Pancreas (tissue), 10 donors: ENCODE data around the gene ATXN1. TPM values are rescaled to one million over a fixed set of nuclear protein-coding genes. Genes with fewer than 3 reads are reported as not detected.

Experiments
- ATAC-seq, 4 donors: fragments of 200-7000 bp; cut with Tn5 transposase; one replicate each; pipeline versions ENCODE4 v1.8.0 to v1.9.1; 2020; ENCODE audit warnings: mild to moderate bottlenecking in 4 of 4, moderate library complexity in 4 of 4
- DNase-seq, 6 donors: peaks; one replicate each; pipeline ENCODE4 v3.0.0-alpha.2; 2020
- FAIRE-seq: peaks from 2 replicates; lab custom pipeline; 2012; peaks lifted over from hg19 to GRCh38; lab: Jason Lieb, UNC
- H3K27ac ChIP-seq, 4 donors: fragments of 200-600 bp; sonication (generic); 1 replicate in 3 of 4; 2 replicates in 1 of 4; pipeline versions ENCODE4 v1.5.0 to v1.8.0; 2020
- H3K27me3 ChIP-seq, 4 donors: fragments of 200-600 bp; one replicate each; pipeline ENCODE4 v1.8.0; 2021
- H3K36me3 ChIP-seq, 3 donors: fragments of 200-600 bp; sonication (generic) in 1 of 3; one replicate each; pipeline versions ENCODE4 v1.5.0 to v1.8.0; 2020 to 2021
- H3K4me1 ChIP-seq, 3 donors: fragments of 200-600 bp; one replicate each; pipeline ENCODE4 v1.8.0; 2021
- H3K4me3 ChIP-seq, 4 donors: fragments of 200-600 bp; sonication (generic) in 2 of 4; one replicate each; pipeline versions ENCODE4 v1.5.0 to v1.8.0; 2020 to 2021
- H3K9me3 ChIP-seq, 4 donors: fragments of 200-600 bp; one replicate each; pipeline ENCODE4 v1.8.0; 2021
- WGBS, 2 donors: extraction: QIAGEN DNeasy Blood & Tissue Kit; methylation state at CpG; one replicate each; pipeline ENCODE4 v1.1.7; 2013; 5-methylcytosine and 5-hydroxymethylcytosine counted together
- intact Hi-C, 3 donors: fragments of 100-400 bp; cut with DNase I; formaldehyde crosslinking; loops; one replicate each; pipeline versions ENCODE4 v1.11.1 to v1.14.2; 2022
- polyA plus RNA-seq, 2 donors: library from polyadenylated mRNA; stranded (reverse); fragments of 200-250 nt; gene quantifications; one replicate each; pipeline ENCODE4 v1.2.3, GENCODE V29; 2013
- total RNA-seq, 6 donors: library from RNA; stranded (reverse); fragmentation: NEBNext Ultra II Directional in 4 of 6; extraction: Animal tissue kit (Norgen Biotek cat#: 25700) in 4 of 6; gene quantifications; one replicate each; pipeline versions ENCODE4 v1.2.1 to v1.2.4, GENCODE V29; 2021 to 2023
- TF ChIP-seq, protein P1 (sequence below), 4 donors: fragments of 200-600 bp; sonication (generic) in 3 of 4; IDR thresholded peaks; one replicate each; pipeline versions ENCODE4 v1.5.0 to v1.8.0; 2021; ENCODE audit warnings: antibody characterized with exemption in 4 of 4
- donor health status: healthy with polysubstance abuse.
- donor health status: DM: no; HTN: no; CAD: no; lungs with moderate emphysema.
- donor health status: DM: no; HTN: no; CAD: no.
- donor health status: control.
- donor health status: control.
- donor health status: Bipolar disorder and iron deficiency.
- donor health status: DM: yes; HTN: yes; CAD: no.
- donor health status: DM: no; HTN: no; CAD: no.
- donor health status: DM: no; HTN: no; CAD: no.
- donor health status: DM: yes; HTN: yes; CAD: no.

ATXN1 gene
- total and polyA plus RNA-seq, 8 donors = 4.9 to 38.6 (median 20.5) TPM

GRCh38 chr6:16776394-16777017, 15.2 kb upstream of the ATXN1 start:
- Histone ChIP-seq H3K36me3 (no peaks in the 10 kb centered on the region), H3K27ac (peak overlapping the region in 1 of 4 donors; percentile 28), H3K27me3 (no peaks in the 10 kb centered on the region), H3K9me3 (no peaks in the 10 kb centered on the region), H3K4me3 (no peak overlapping the region), H3K4me1 (peaks cover 0 to 6% (median 0%) of the 10 kb centered on the region in 3 donors)
- intact Hi-C loops = no loop called here
- ATAC-seq (peak in 1 of 4 donors; percentile 38), FAIRE-seq (no peak), DNase-seq (no peak)
- WGBS, 2 donors = 38 to 48% methylated on average over 4 of the region's 4 CpGs
- TF ChIP-seq, protein P1, sequence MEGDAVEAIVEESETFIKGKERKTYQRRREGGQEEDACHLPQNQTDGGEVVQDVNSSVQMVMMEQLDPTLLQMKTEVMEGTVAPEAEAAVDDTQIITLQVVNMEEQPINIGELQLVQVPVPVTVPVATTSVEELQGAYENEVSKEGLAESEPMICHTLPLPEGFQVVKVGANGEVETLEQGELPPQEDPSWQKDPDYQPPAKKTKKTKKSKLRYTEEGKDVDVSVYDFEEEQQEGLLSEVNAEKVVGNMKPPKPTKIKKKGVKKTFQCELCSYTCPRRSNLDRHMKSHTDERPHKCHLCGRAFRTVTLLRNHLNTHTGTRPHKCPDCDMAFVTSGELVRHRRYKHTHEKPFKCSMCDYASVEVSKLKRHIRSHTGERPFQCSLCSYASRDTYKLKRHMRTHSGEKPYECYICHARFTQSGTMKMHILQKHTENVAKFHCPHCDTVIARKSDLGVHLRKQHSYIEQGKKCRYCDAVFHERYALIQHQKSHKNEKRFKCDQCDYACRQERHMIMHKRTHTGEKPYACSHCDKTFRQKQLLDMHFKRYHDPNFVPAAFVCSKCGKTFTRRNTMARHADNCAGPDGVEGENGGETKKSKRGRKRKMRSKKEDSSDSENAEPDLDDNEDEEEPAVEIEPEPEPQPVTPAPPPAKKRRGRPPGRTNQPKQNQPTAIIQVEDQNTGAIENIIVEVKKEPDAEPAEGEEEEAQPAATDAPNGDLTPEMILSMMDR (IDR thresholded peaks at IDR 0.05) = no peak

- FAIRE-seq (no peak), ATAC-seq (no peak), DNase-seq (no peak)
- TF ChIP-seq, protein P1 (IDR thresholded peaks at IDR 0.05) = no peak
- intact Hi-C loops = no loop called here
- 97 to 98% methylated on average over 1 of the region's 1 CpG for WGBS, 2 donors
- no peaks in the 10 kb centered on the region for H3K27me3 ChIP-seq
- no peak overlapping the region for H3K27ac ChIP-seq
- H3K36me3 ChIP-seq = no peaks in the 10 kb centered on the region
- no peaks in the 10 kb centered on the region for H3K9me3 ChIP-seq
- peaks cover 3 to 6% (median 4%) of the 10 kb centered on the region in 3 donors for H3K4me1 ChIP-seq
- H3K4me3 ChIP-seq = no peak overlapping the region
Observed at GRCh38 chr6:16774437-16774836, 13.2 kb upstream of the ATXN1 start.

DNA sequence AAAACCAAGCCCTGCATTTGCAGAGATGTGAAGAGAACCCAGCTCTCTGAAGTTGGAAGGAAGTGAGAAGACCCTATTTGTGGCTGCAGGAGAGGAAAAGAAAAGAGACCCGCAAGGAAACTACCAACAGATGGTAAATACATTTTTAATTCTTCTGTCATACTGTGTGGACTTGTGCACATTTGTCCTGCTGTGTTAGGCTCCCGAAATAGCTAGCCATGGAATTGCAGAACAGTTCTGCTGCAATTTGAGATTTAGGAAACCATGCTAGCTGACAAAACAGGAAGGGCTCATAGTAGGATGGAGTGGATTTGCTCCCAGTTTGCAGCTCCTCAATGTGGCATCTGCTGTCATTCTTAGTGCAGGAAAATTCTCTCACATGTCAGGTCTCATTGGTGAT, 12.1 kb upstream of the ATXN1 start:
- FAIRE-seq (no peak), ATAC-seq (no peak), DNase-seq (no peak)
- no peak overlapping the region for H3K27ac ChIP-seq
- H3K36me3 ChIP-seq = no peaks in the 10 kb centered on the region
- no peaks in the 10 kb centered on the region for H3K27me3 ChIP-seq
- TF ChIP-seq, protein P1 (IDR thresholded peaks at IDR 0.05) = no peak
- WGBS, 2 donors = 82% methylated on average over 2 of the region's 2 CpGs
- intact Hi-C loops = no loop called here
- H3K9me3 ChIP-seq = no peaks in the 10 kb centered on the region
- H3K4me3 ChIP-seq = no peak overlapping the region
- H3K4me1 ChIP-seq = peaks cover 3 to 14% (median 9%) of the 10 kb centered on the region in 3 donors

GRCh38 chr6:16770701-16771569, 9.7 kb upstream of the ATXN1 start:
- DNase-seq = peak; percentile 69 to 89 (median 80)

More at GRCh38 chr6:16770701-16771569, 9.7 kb upstream of the ATXN1 start:
- ATAC-seq (peak; percentile 88 to 97 (median 94)), FAIRE-seq (no peak)
- H3K4me1 ChIP-seq = peaks cover 3 to 14% (median 5%) of the 10 kb centered on the region in 3 donors
- H3K36me3 ChIP-seq = no peaks in the 10 kb centered on the region
- no peaks in the 10 kb centered on the region for H3K27me3 ChIP-seq
- TF ChIP-seq, protein P1 (IDR thresholded peaks at IDR 0.05) = peak; percentile 80 to 88 (median 86)
- H3K9me3 ChIP-seq = no peaks in the 10 kb centered on the region
- 31 to 38% methylated on average over 16 of the region's 16 CpGs for WGBS, 2 donors
- no peak overlapping the region for H3K4me3 ChIP-seq
- intact Hi-C loops = no loop called here
- no peak overlapping the region for H3K27ac ChIP-seq
